Measurements from ENCODE around the gene BRMS1. TPM values are rescaled to one million over a fixed set of nuclear protein-coding genes. Genes with fewer than 3 reads are reported as not detected.
A peak's percentile ranks its signal among the peaks of the same experiment; 100 is the strongest.

BRMS1 gene
- total and polyA plus RNA-seq, 4 donors = 12.0 to 24.0 (median 20.3) TPM

DNA sequence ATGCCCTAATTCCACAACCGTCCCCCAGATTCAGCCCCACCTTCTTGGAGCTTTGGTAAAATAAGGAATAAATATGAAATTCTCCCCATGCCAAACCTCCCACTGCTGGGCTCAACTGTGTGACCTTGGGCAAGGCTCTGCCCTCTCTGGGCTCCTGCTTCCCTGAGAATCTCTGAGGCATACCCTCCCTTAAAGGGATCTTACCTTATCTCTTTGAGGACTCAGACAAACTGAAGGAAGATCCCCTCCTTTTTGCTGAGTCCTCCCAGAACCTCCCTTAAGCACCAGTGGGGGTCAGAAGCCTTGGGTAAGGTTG, 30.8 kb downstream of the BRMS1 start:
- H3K9me3 ChIP-seq (ENCODE audit: control insufficient read depth in 4 of 4, low read length in 3 of 4) = no peaks in the 10 kb centered on the region
- no peak overlapping the region for H3K4me3 ChIP-seq (ENCODE audit: low read depth in 1 of 3, low read length in 3 of 3)
- peaks cover 7 to 24% (median 13%) of the 10 kb centered on the region in 4 donors for H3K4me1 ChIP-seq (ENCODE audit: control insufficient read depth in 4 of 4, insufficient read depth in 4 of 4, low read length in 3 of 4)
- DNase-seq (ENCODE audit: low spot score) = no peak
- H3K9ac ChIP-seq (ENCODE audit: low read depth in 1 of 2, low read length in 2 of 2) = no peak overlapping the region
- no peaks in the 10 kb centered on the region for H3K36me3 ChIP-seq (ENCODE audit: control insufficient read depth in 4 of 4, insufficient read depth in 3 of 4, low read depth in 1 of 4, low read length in 3 of 4)
- no peaks in the 10 kb centered on the region for H3K27me3 ChIP-seq (ENCODE audit: control insufficient read depth in 4 of 4, insufficient read depth in 4 of 4, low read length in 3 of 4)
- 85% methylated on average over 1 of the region's 1 CpG for WGBS
- H3K27ac ChIP-seq (ENCODE audit: low read depth in 1 of 2, low read length in 2 of 2) = peak overlapping the region in 1 of 2 donors; percentile 86
- TF ChIP-seq FOXA1 (IDR thresholded peaks at IDR 0.05) = no peak
- TF ChIP-seq, protein P1, sequence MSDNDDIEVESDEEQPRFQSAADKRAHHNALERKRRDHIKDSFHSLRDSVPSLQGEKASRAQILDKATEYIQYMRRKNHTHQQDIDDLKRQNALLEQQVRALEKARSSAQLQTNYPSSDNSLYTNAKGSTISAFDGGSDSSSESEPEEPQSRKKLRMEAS (IDR thresholded peaks at IDR 0.05) = no peak
- TF ChIP-seq GABPA (IDR thresholded peaks at IDR 0.05 in 1 of 2, conservative IDR thresholded peaks at IDR 0.05 in 1 of 2) = no peak

DNA sequence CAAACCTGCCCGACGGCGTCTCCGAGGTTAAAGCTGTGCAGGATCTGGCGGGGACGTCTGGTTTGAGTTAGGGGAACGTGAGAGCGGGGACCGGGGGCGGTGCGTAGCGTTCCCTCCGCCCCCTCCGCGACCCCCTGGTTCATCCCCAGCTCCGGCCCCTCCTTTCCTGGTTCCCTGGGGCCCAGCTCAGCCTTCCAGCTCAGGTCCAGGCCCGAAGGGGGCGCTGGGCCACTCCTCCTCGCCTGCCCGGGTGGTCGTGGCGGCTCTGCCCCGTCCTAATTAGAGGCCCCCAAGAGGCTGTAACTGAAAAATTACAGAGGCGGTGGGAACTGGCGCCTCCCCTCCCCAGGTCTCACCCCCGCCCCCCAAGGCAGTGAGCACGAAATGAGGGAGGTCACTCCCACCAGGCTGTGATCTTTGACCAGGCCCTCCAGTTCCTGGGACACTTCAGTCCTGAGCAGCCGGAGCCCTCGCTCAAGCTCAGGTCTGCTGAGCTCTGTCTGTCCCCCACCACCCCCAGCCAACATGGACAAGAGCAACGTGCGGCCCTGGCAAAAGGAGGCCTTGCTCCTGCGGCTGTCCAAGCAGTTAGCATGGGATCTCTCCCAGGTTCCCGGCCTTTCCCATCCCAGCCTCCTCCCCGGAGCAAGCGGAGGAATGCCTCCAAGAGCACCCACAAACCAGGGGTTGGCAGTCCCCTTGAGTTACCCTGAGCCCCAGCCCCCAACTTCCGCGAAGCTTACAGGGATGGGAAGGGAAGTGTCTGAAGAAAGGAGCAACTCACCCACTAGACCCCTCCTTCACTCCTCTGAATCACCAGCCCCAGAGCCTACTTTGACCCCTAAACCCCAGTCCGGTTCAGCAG, 31.4 kb downstream of the BRMS1 start:
- DNase-seq (ENCODE audit: low spot score) = peak; percentile 49
- TF ChIP-seq CTCF (IDR thresholded peaks at IDR 0.05; ENCODE audit: low read depth, low read length, missing input control) (no peak), FOXA1 (IDR thresholded peaks at IDR 0.05) (no peak), TAF1 (conservative IDR thresholded peaks at IDR 0.05) (no peak), FOXA2 (IDR thresholded peaks at IDR 0.05) (no peak), ZBTB33 (IDR thresholded peaks at IDR 0.05) (no peak), EGR1 (IDR thresholded peaks at IDR 0.05; ENCODE audit: low read depth in 2 of 2) (no peak), GABPA (IDR thresholded peaks at IDR 0.05 in 1 of 2, conservative IDR thresholded peaks at IDR 0.05 in 1 of 2) (no peak), HNF4A (conservative IDR thresholded peaks at IDR 0.05) (no peak), JUND (IDR thresholded peaks at IDR 0.05) (no peak), HNF4G (IDR thresholded peaks at IDR 0.05) (no peak), RXRA (IDR thresholded peaks at IDR 0.05) (no peak), ATF3 (IDR thresholded peaks at IDR 0.05) (no peak), RAD21 (IDR thresholded peaks at IDR 0.05) (no peak)
- TF ChIP-seq, protein P2, sequence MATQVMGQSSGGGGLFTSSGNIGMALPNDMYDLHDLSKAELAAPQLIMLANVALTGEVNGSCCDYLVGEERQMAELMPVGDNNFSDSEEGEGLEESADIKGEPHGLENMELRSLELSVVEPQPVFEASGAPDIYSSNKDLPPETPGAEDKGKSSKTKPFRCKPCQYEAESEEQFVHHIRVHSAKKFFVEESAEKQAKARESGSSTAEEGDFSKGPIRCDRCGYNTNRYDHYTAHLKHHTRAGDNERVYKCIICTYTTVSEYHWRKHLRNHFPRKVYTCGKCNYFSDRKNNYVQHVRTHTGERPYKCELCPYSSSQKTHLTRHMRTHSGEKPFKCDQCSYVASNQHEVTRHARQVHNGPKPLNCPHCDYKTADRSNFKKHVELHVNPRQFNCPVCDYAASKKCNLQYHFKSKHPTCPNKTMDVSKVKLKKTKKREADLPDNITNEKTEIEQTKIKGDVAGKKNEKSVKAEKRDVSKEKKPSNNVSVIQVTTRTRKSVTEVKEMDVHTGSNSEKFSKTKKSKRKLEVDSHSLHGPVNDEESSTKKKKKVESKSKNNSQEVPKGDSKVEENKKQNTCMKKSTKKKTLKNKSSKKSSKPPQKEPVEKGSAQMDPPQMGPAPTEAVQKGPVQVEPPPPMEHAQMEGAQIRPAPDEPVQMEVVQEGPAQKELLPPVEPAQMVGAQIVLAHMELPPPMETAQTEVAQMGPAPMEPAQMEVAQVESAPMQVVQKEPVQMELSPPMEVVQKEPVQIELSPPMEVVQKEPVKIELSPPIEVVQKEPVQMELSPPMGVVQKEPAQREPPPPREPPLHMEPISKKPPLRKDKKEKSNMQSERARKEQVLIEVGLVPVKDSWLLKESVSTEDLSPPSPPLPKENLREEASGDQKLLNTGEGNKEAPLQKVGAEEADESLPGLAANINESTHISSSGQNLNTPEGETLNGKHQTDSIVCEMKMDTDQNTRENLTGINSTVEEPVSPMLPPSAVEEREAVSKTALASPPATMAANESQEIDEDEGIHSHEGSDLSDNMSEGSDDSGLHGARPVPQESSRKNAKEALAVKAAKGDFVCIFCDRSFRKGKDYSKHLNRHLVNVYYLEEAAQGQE (IDR thresholded peaks at IDR 0.05) = no peak
- Histone ChIP-seq H3K4me1 (ENCODE audit: control insufficient read depth in 4 of 4, insufficient read depth in 4 of 4, low read length in 3 of 4) (peaks cover 7 to 20% (median 12%) of the 10 kb centered on the region in 4 donors), H3K36me3 (ENCODE audit: control insufficient read depth in 4 of 4, insufficient read depth in 3 of 4, low read depth in 1 of 4, low read length in 3 of 4) (no peaks in the 10 kb centered on the region), H3K9me3 (ENCODE audit: control insufficient read depth in 4 of 4, low read length in 3 of 4) (no peaks in the 10 kb centered on the region), H3K27me3 (ENCODE audit: control insufficient read depth in 4 of 4, insufficient read depth in 4 of 4, low read length in 3 of 4) (no peaks in the 10 kb centered on the region), H3K9ac (ENCODE audit: low read depth in 1 of 2, low read length in 2 of 2) (peak overlapping the region in 1 of 2 donors; percentile 37), H3K4me3 (ENCODE audit: low read depth in 1 of 3, low read length in 3 of 3) (no peak overlapping the region), H3K27ac (ENCODE audit: low read depth in 1 of 2, low read length in 2 of 2) (peak overlapping the region; percentile 28 to 86)
- WGBS = 57% methylated on average over 38 of the region's 38 CpGs
